MV-4-11 (cell line): Measurements from ENCODE around the gene ATP4B.

ENCODE experiments used
- DNase-seq: peaks from one replicate; lab custom pipeline; 2025; lab: John Stamatoyannopoulos, UW

The ATP4B gene

GRCh38 chr13:113656003-113656588 lies 1.9 kb downstream of the ATP4B start:
- DNase-seq = no peak

GRCh38 chr13:113655346-113656002 lies 2.5 kb downstream of the ATP4B start:
- DNase-seq = no peak

- DNase-seq = no peak
Observed at GRCh38 chr13:113654591-113655345, 3.2 kb downstream of the ATP4B start.

DNA sequence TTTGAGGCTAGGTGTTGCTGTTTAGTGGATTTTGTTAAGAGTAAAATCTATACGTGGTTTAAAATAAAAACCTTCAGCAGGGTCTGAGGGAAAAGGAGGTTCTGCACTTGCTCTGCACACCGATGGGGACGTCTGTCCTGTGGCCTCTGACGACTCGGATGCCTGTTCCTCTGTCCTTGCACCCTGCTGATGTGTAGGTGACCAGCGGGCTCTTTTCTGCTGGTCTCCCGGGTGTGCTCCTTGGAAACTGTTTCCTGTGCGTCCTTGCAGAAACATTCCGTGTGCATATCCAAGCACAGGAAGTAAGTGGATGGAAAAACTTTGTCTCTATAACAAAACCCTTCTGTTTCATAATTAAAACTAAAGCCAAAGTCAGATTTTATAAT lies 3.8 kb downstream of the ATP4B start:
- DNase-seq = no peak

DNA sequence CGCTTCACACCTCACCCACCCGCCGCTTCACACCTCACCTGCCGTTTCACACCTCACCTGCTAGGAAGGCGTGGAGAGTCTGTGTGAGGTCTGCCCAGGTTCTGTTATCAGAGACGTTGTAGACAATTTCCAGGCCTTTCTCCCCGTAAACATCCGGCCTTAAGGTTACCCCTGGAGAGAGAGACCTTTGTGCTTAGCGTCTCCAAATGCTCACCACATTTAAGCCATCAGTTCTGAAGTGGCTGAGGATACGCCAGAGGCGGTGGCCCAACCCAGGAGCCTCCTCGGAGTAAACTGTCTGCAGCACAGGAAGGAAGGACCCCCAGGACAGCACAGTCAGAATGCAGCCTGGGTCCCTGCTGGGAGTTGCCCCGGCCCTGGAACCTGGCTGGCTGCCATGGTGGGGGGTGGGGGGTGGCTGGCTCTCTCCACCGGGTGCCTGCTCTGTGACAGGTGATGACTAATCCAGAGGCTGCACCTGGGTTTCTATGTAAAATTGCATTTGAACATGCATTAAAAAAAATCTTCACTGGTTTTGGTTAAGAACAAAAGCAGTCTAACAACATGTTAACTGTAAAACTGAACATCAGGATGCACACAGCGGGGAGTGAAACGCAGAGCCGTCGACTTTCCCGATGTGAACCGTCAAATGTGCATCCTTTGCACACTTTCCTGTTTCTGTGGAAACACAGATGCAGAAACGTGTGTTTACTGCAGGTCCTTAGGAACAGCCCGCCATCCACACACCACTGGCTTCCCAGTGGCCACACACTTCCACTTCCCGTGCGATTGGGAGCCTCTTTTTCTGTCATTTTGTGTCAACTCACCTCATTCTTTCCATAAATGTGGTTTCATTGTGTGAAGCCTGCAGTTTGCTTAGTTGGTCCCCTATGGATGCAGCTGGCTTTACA lies 4.5 kb downstream of the ATP4B start:
- no peak for DNase-seq

- no peak for DNase-seq
Observed at GRCh38 chr13:113652404-113653263, 5.4 kb downstream of the ATP4B start.

- DNase-seq = no peak
Observed at GRCh38 chr13:113651511-113652403, 6.2 kb downstream of the ATP4B start.

DNA sequence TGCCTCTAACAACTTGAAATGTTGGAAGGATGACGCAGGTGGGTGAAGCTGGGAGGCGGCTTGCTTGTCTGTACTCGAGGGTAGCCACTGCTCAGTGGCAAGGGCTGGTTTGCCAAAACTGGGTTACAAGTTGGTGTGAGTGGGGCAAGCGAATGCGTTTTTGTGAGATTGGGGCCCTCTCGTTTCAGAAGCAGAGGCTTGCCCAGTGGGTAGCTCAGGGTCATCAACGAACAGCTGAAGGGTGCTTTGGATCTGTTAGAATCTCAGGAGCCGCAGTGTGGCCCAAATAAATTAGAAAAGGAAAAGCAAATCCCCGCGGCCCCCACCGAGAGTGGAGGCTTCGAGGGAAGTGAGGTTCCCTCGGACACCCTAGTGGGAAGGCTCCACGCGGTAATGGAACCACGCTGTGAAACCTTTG lies 7.3 kb downstream of the ATP4B start:
- no peak for DNase-seq

DNA sequence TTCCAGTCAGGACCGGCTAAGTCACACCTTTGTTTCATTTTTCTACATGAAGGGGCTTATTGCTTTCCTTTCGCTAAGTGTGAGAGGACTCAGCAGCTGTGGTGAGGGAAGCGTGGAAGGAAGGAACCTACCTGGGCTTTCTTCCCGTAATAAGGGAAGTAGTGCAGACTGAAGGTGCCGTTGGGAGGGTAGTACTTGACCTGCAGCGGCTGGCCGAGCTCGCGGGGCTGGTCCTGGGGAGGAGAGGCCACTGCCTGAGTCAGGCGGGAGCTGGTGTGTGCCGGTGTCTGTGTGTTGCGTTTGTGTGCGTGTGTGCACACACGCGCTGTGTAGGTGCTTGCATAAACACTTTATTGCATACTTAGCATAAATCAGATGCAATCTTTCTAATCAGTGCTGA lies 7.7 kb downstream of the ATP4B start:
- no peak for DNase-seq

GRCh38 chr13:113649212-113649611 lies 8.8 kb downstream of the ATP4B start:
- no peak for DNase-seq

DNA sequence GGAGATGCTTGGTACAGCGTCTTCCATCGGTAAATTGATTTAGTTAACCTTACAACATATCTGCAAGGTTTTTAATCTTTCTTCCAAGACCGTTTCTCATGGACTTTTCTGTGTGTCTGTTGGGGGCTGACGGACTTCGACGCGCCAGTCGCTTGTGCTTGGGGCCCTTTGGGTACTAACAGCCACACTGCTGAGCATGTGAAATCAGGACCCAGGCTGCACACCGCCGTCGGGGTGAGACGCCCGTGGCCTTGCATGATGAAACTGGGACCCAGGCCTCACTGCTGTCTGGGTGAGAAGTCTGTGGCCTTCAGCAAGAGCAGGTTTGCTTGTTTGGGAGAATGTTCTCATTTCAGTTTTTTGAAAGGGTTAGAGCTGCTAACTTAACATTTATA lies 9.8 kb downstream of the ATP4B start:
- DNase-seq = no peak

DNA sequence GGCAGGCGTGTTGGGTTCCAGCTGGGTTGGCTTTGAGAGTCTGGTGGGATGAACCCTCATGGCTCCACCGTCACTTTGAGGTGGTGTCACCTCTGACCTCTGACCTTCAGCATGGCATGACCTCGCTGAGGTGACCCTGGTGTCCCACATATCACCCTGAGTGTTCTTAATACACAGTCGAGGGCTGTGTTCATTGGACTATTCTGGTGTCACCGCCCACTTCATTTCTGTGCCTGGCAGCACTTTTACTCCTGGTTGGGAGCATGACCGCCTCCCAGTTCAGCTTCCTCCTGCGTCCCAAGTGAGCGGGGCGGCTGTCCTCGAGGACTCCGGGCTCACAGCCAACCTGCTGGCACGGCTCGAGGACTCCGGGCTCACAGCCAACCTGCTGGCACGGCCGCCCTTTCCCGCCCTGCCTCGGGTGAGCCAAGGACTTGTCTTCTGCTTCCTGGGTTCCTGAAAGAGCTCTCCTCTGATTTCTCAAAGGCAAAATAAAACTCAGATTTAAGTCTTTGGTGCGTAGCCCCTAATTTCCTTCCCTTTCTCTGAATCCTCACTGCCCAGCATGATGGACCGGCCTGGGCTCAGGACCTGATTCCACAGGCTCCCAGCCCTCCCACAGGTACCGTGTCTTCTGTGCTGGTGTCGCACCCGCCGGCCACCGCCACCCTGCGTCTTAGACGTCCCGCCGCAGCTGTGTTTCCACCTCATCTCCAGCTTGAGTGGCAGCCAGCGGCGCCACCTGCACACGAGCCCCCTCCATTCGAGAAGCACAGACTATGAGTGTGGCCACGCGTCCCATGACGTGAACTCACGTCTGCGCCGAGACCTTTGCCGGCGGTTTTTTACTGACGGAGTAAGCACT lies 10.4 kb downstream of the ATP4B start:
- DNase-seq = no peak

DNA sequence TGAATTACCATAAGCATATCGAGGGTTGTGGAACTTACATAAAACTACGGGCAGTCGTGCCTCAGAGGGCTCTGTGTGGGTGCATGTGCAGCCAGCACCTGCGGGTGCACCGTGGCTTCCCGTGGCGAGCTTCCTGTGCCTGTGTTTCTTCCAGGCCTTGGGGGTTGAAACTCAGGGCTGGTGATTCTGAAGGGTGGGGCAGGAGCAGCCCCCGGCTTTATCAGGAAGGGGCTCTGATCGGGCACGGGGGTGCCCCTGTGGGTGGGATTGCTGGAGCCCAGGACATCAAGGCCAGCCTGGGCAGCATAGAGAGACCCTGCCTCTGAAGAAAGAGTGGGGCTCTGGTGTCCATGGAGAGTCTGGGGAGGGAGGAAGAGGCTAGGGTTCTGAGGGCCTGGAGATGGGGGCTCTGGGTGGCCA lies 11.1 kb downstream of the ATP4B start:
- no peak for DNase-seq

DNA sequence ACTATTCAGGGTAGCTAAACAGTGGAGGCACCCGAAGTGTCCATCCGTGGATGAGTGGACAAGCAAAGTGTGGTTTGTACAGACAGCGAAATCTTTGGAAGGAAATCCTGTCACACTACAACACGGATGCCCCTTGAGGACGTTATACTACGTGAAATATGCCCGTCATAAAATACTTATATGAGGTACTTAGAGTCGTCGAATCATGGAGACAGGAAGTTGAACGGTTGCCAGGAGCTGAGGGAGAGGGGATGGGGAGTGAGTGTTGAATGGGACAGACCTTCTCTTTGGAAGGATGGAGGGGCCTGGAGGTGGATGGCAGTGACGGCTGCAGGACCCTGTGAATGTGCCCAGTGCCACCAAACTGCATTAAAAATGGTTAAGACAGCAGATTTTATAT lies 11.6 kb downstream of the ATP4B start:
- DNase-seq = no peak

- DNase-seq = no peak
Observed at GRCh38 chr13:113645329-113645728, 12.7 kb downstream of the ATP4B start.

- no peak for DNase-seq
Observed at GRCh38 chr13:113644800-113645199, 13.2 kb downstream of the ATP4B start.

- no peak for DNase-seq
Observed at GRCh38 chr13:113643593-113643992, 14.4 kb downstream of the ATP4B start.

DNA sequence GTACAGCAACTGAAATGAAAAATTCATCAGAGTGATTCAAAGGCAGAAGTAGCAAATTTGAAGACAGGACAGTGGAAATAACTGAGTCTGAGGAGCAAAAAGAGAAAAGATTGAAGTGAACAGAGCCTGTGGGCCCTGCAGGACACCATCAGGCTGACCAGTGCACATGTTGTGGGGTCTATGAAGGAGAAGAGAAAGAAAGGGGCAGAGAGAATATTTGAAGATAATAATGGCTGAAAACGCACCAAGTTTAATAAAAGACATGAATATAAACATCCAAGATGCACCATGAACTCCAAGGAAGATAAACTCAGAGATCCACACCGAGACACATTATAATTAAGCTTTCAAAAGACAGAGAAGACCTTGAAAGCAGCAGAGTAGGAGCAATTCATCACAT lies 15.4 kb downstream of the ATP4B start:
- no peak for DNase-seq

DNA sequence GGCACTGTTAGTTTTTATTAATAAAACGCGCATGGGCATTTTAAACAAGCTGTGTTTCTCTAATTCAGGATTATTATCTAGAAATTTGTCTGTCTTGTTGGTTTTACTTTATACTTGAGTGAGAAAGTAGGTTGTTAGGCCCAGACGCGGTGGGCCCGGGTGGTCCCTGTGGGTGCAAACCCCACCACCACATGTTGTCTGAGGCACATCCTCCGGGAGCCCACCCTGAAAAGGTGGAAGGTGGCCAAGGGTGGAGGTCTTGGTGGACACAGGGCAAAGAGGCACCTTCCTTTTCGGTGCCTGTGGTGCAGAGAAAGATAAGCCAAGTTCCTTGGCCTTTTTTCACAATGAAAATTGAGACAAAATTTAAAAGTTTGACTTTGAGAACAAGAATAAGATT lies 16.6 kb downstream of the ATP4B start:
- DNase-seq = no peak
